GM10266 (cell line): ENCODE data around the gene LAT.

Source experiments
- DNase-seq: peaks from one replicate; pipeline ENCODE4 v3.0.0; 2012; ENCODE audit errors: extremely low spot score
- TF ChIP-seq, protein P1 (sequence below): IDR thresholded peaks from 2 replicates; pipeline ENCODE4 v1.5.1; 2012; ENCODE audit warnings: mild to moderate bottlenecking, low read depth; ENCODE audit not compliant: control insufficient read depth, insufficient read depth; ENCODE audit errors: missing control alignments

The LAT gene

GRCh38 chr16:28980929-28981328 is 3.9 kb upstream of the LAT start:
- no peak for DNase-seq

GRCh38 chr16:28981517-28981916 is 3.3 kb upstream of the LAT start:
- DNase-seq: peak; percentile 51
- TF ChIP-seq, protein P1, sequence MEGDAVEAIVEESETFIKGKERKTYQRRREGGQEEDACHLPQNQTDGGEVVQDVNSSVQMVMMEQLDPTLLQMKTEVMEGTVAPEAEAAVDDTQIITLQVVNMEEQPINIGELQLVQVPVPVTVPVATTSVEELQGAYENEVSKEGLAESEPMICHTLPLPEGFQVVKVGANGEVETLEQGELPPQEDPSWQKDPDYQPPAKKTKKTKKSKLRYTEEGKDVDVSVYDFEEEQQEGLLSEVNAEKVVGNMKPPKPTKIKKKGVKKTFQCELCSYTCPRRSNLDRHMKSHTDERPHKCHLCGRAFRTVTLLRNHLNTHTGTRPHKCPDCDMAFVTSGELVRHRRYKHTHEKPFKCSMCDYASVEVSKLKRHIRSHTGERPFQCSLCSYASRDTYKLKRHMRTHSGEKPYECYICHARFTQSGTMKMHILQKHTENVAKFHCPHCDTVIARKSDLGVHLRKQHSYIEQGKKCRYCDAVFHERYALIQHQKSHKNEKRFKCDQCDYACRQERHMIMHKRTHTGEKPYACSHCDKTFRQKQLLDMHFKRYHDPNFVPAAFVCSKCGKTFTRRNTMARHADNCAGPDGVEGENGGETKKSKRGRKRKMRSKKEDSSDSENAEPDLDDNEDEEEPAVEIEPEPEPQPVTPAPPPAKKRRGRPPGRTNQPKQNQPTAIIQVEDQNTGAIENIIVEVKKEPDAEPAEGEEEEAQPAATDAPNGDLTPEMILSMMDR: peak; percentile 33

More at GRCh38 chr16:28980929-28981328, 3.9 kb upstream of the LAT start:
- TF ChIP-seq, protein P1: no peak

- no peak for DNase-seq
- TF ChIP-seq, protein P1: no peak
Measured at GRCh38 chr16:28982418-28982817, 2.4 kb upstream of the LAT start.

DNA sequence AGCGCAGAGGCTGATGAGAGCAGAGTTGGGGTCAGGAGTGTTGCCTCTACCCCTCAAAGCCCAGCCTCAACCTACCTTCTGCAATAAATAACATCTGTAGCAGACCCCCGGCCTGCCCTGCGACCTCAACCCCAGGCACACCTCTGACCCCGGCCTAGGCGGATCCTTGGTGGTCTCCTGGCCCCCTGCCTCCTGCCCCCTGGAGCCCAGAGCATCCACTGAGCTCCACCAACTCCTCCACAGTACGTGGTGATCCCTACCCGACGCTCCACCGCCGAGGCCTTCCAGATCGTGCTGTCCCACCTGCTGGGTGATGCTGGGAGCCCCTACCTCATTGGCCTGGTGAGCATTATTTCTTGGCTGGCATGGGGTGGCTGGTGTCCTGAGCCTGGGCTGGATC is 1.9 kb upstream of the LAT start:
- DNase-seq: no peak
- TF ChIP-seq, protein P1: no peak

DNA sequence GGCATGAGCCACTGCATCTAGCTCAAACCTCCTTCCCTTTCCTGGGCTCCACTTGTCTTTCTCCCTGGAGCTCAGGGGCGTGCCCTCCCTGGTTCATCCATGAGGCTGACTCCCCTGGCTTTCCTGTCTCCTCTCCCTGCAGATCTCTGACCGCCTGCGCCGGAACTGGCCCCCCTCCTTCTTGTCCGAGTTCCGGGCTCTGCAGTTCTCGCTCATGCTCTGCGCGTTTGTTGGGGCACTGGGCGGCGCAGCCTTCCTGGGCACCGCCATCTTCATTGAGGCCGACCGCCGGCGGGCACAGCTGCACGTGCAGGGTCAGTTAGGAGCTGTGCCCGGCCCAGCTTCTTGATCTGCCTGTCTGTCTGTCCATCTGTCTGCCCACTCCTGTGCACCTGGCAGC is 1.2 kb upstream of the LAT start:
- no peak for DNase-seq

GRCh38 chr16:28984091-28984490 is 761 bp upstream of the LAT start:
- TF ChIP-seq, protein P1: no peak
- DNase-seq: no peak

More for the DNA sequence above, 1.2 kb upstream of the LAT start:
- TF ChIP-seq, protein P1: no peak

- no peak for DNase-seq
- TF ChIP-seq, protein P1: no peak
Measured at GRCh38 chr16:28985211-28986041, 574 bp downstream of the LAT start.
